Natural killer cell (primary cell): ENCODE data around the gene STAG1. TPM values are rescaled to one million over a fixed set of nuclear protein-coding genes. Genes with fewer than 3 reads are reported as not detected.
A peak's percentile ranks its signal among the peaks of the same experiment; 100 is the strongest.

Source experiments
- ATAC-seq, 3 donors: fragments of 150-1000 bp in 2 of 3; fragments of 200-7000 bp in 1 of 3; cut with Tn5 transposase; 1 replicate in 1 of 3; 2 replicates in 2 of 3; pipeline ENCODE4 v1.10.0; 2021; ENCODE audit warnings: mild to moderate bottlenecking in 2 of 3, moderate library complexity in 2 of 3
- DNase-seq, 2 donors: peaks; one replicate each; pipeline versions ENCODE4 v3.0.0 to v3.0.0-alpha.2; 2013 to 2021; ENCODE audit warnings: mixed read lengths in 1 of 2
- H3K27ac ChIP-seq: one replicate; pipeline ENCODE4 v1.5.1; 2013; ENCODE audit warnings: mild to moderate bottlenecking, low read length
- H3K27me3 ChIP-seq: one replicate; pipeline ENCODE4 v1.6.1; 2013; ENCODE audit warnings: low read length; ENCODE audit not compliant: control insufficient read depth, insufficient read depth
- H3K36me3 ChIP-seq: one replicate; pipeline ENCODE4 v1.6.1; 2013; ENCODE audit warnings: low read length; ENCODE audit not compliant: control insufficient read depth, insufficient read depth
- H3K4me1 ChIP-seq: one replicate; pipeline ENCODE4 v1.6.1; 2013; ENCODE audit warnings: low read length; ENCODE audit not compliant: control insufficient read depth, insufficient read depth
- H3K4me3 ChIP-seq: one replicate; pipeline ENCODE4 v1.5.1; 2013; ENCODE audit warnings: low read length
- H3K9me3 ChIP-seq: one replicate; pipeline ENCODE4 v1.6.1; 2013; ENCODE audit warnings: low read length; ENCODE audit not compliant: control insufficient read depth, insufficient read depth
- H3K27ac Mint-ChIP-seq, 2 donors: one replicate each; pipeline ENCODE4 v1.8.0; 2022; ENCODE audit warnings: mild to moderate bottlenecking in 2 of 2, mixed read lengths in 2 of 2, moderate library complexity in 1 of 2
- H3K27me3 Mint-ChIP-seq, 2 donors: one replicate each; pipeline ENCODE4 v1.8.0; 2022; ENCODE audit warnings: low read depth in 2 of 2, mixed read lengths in 2 of 2
- H3K36me3 Mint-ChIP-seq: one replicate; pipeline ENCODE4 v1.8.0; 2022; ENCODE audit warnings: mixed read lengths
- H3K4me1 Mint-ChIP-seq, 2 donors: one replicate each; pipeline ENCODE4 v1.8.0; 2022; ENCODE audit warnings: mixed read lengths in 2 of 2
- H3K4me3 Mint-ChIP-seq: one replicate; pipeline ENCODE4 v1.8.0; 2022; ENCODE audit warnings: mild to moderate bottlenecking, moderate library complexity, mixed read lengths
- H3K9me3 Mint-ChIP-seq, 2 donors: one replicate each; pipeline ENCODE4 v1.8.0; 2022; ENCODE audit warnings: mixed read lengths in 2 of 2
- CTCF ChIP-seq: fragments of 200-600 bp; IDR thresholded peaks from one replicate; pipeline ENCODE4 v1.8.0; 2022; ENCODE audit warnings: antibody characterized with exemption
- WGBS: methylation state at CpG from one replicate; pipeline ENCODE4 v1.1.7; 2013; ENCODE audit warnings: missing lambda C conversion rate; ENCODE audit not compliant: insufficient coverage; 5-methylcytosine and 5-hydroxymethylcytosine counted together
- intact Hi-C: fragments of 100-400 bp; cut with micrococcal nuclease; formaldehyde crosslinking; loops from one replicate; pipeline ENCODE4 v1.14.2; 2022
- total RNA-seq, 4 donors: library from RNA; stranded (reverse); fragments of 120-200 nt in 1 of 4; gene quantifications; one replicate each; pipeline versions ENCODE4 v1.2.3 to v1.2.4, GENCODE V29; 2013 to 2022

STAG1 gene
- total RNA-seq, 3 donors from 2014 or later (not counting 1 experiment from before 2014, with no cell fraction given) = 55.1 to 66.2 (median 60.3) TPM

GRCh38 chr3:136535906-136536305, 216.3 kb downstream of the STAG1 start:
- Mint-ChIP-seq H3K27ac (no peak overlapping the region), H3K4me1 (peaks cover 5 to 9% of the 10 kb centered on the region in 2 donors), H3K27me3 (no peaks in the 10 kb centered on the region), H3K4me3 (no peak overlapping the region), H3K36me3 (peaks cover 12% of the 10 kb centered on the region), H3K9me3 (no peaks in the 10 kb centered on the region)
- Histone ChIP-seq H3K4me3 (no peak overlapping the region), H3K27ac (no peak overlapping the region), H3K4me1 (no peaks in the 10 kb centered on the region), H3K9me3 (no peaks in the 10 kb centered on the region), H3K36me3 (peaks cover 2% of the 10 kb centered on the region), H3K27me3 (no peaks in the 10 kb centered on the region)
- intact Hi-C loops = no loop called here
- WGBS = no CpG with 5 or more reads among the region's 3 CpGs
- ATAC-seq (no peak), DNase-seq (no peak)
- no peak for TF ChIP-seq CTCF

- no peak for TF ChIP-seq CTCF
- H3K27me3 ChIP-seq = no peaks in the 10 kb centered on the region
- H3K4me3 Mint-ChIP-seq = no peak overlapping the region
- H3K4me3 ChIP-seq = no peak overlapping the region
- H3K9me3 ChIP-seq = no peaks in the 10 kb centered on the region
- peaks cover 20 to 21% of the 10 kb centered on the region in 2 donors for H3K4me1 Mint-ChIP-seq
- intact Hi-C loops = no loop called here
- peak overlapping the region in 1 of 2 donors; percentile 29 for H3K27ac Mint-ChIP-seq
- DNase-seq (no peak), ATAC-seq (no peak)
- WGBS = no CpG with 5 or more reads among the region's 1 CpG
- H3K27ac ChIP-seq = no peak overlapping the region
- H3K36me3 Mint-ChIP-seq = peaks cover 12% of the 10 kb centered on the region
- no peaks in the 10 kb centered on the region for H3K4me1 ChIP-seq
- peaks cover 2% of the 10 kb centered on the region for H3K36me3 ChIP-seq
- no peaks in the 10 kb centered on the region for H3K9me3 Mint-ChIP-seq
- H3K27me3 Mint-ChIP-seq = no peaks in the 10 kb centered on the region
Observed at GRCh38 chr3:136532766-136533165, 219.4 kb downstream of the STAG1 start.

- intact Hi-C loops = no loop called here
- peaks cover 4 to 7% of the 10 kb centered on the region in 2 donors for H3K4me1 Mint-ChIP-seq
- TF ChIP-seq CTCF = no peak
- Histone ChIP-seq H3K27ac (no peak overlapping the region), H3K4me1 (no peaks in the 10 kb centered on the region), H3K4me3 (no peak overlapping the region), H3K27me3 (no peaks in the 10 kb centered on the region), H3K36me3 (no peaks in the 10 kb centered on the region), H3K9me3 (no peaks in the 10 kb centered on the region)
- no peaks in the 10 kb centered on the region for H3K36me3 Mint-ChIP-seq
- no peak overlapping the region for H3K27ac Mint-ChIP-seq
- ATAC-seq (no peak), DNase-seq (no peak)
- 100% methylated on average over 1 of the region's 2 CpGs for WGBS
- H3K27me3 Mint-ChIP-seq = no peaks in the 10 kb centered on the region
- no peak overlapping the region for H3K4me3 Mint-ChIP-seq
- H3K9me3 Mint-ChIP-seq = no peaks in the 10 kb centered on the region
Observed at GRCh38 chr3:136518102-136518501, 234.1 kb downstream of the STAG1 start.

GRCh38 chr3:136516656-136517055, 235.5 kb downstream of the STAG1 start:
- H3K9me3 ChIP-seq = no peaks in the 10 kb centered on the region
- no peaks in the 10 kb centered on the region for H3K27me3 ChIP-seq
- no peak overlapping the region for H3K4me3 Mint-ChIP-seq
- no peaks in the 10 kb centered on the region for H3K27me3 Mint-ChIP-seq
- H3K4me1 ChIP-seq = no peaks in the 10 kb centered on the region
- H3K9me3 Mint-ChIP-seq = no peaks in the 10 kb centered on the region
- no peak for TF ChIP-seq CTCF
- H3K4me1 Mint-ChIP-seq = peaks cover 4 to 7% of the 10 kb centered on the region in 2 donors
- ATAC-seq = no peak
- 79% methylated on average over 3 of the region's 3 CpGs for WGBS
- H3K27ac Mint-ChIP-seq = no peak overlapping the region
- H3K4me3 ChIP-seq = no peak overlapping the region
- H3K27ac ChIP-seq = no peak overlapping the region
- H3K36me3 Mint-ChIP-seq = no peaks in the 10 kb centered on the region
- intact Hi-C loops = no loop called here
- no peaks in the 10 kb centered on the region for H3K36me3 ChIP-seq
- no peak for DNase-seq
